Measurements from ENCODE around the gene CACFD1. TPM values are rescaled to one million over a fixed set of nuclear protein-coding genes. Genes with fewer than 3 reads are reported as not detected.

Gene CACFD1
- total and polyA plus RNA-seq, 2 of the 13 experiments (the other 11 are each of a cell fraction or from before 2014, with no cell fraction given): 13.8 to 14.6 TPM

GRCh38 chr9:133417541-133418461 lies 42.0 kb upstream of the CACFD1 start, which contains the start of gene REXO4 (continued):
- TF ChIP-seq ZMYM4 (CRISPR knock-in tag; IDR thresholded peaks at IDR 0.05) (peak; percentile 88), CBX2 (IDR thresholded peaks at IDR 0.05; ENCODE audit: low read depth, low read length) (no peak), CBX2 (CRISPR knock-in tag; IDR thresholded peaks at IDR 0.05; ENCODE audit: low read depth) (no peak), ZNF740 (CRISPR knock-in tag; IDR thresholded peaks at IDR 0.05) (no peak), RBAK (CRISPR knock-in tag; IDR thresholded peaks at IDR 0.05) (peak; percentile 62; the same call in 1 of the 2 replicates), SMYD3 (CRISPR knock-in tag; IDR thresholded peaks at IDR 0.05) (no peak; the same call in 1 of the 2 replicates), ZBTB40 (IDR thresholded peaks at IDR 0.05) (peak; percentile 99), ZBTB40 (CRISPR knock-in tag; IDR thresholded peaks at IDR 0.05) (peak; percentile 79), ZNF343 (CRISPR knock-in tag; IDR thresholded peaks at IDR 0.05) (0 out of 2 replicates have a peak, but pooled peaks have one; percentile 18), FOXJ3 (CRISPR knock-in tag; IDR thresholded peaks at IDR 0.05; ENCODE audit: borderline replicate concordance) (peak; percentile 80), PHB2 (IDR thresholded peaks at IDR 0.05; ENCODE audit: partially characterized antibody) (no peak), ZNF572 (CRISPR knock-in tag; IDR thresholded peaks at IDR 0.05) (peak; percentile 81; the same call in 1 of the 2 replicates), ETV6 (CRISPR knock-in tag; conservative IDR thresholded peaks at IDR 0.05) (peak; percentile 94)
- TF ChIP-seq, protein P1, sequence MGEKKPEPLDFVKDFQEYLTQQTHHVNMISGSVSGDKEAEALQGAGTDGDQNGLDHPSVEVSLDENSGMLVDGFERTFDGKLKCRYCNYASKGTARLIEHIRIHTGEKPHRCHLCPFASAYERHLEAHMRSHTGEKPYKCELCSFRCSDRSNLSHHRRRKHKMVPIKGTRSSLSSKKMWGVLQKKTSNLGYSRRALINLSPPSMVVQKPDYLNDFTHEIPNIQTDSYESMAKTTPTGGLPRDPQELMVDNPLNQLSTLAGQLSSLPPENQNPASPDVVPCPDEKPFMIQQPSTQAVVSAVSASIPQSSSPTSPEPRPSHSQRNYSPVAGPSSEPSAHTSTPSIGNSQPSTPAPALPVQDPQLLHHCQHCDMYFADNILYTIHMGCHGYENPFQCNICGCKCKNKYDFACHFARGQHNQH (CRISPR knock-in tag; IDR thresholded peaks at IDR 0.05): peak; percentile 86
- TF ChIP-seq, protein P2, sequence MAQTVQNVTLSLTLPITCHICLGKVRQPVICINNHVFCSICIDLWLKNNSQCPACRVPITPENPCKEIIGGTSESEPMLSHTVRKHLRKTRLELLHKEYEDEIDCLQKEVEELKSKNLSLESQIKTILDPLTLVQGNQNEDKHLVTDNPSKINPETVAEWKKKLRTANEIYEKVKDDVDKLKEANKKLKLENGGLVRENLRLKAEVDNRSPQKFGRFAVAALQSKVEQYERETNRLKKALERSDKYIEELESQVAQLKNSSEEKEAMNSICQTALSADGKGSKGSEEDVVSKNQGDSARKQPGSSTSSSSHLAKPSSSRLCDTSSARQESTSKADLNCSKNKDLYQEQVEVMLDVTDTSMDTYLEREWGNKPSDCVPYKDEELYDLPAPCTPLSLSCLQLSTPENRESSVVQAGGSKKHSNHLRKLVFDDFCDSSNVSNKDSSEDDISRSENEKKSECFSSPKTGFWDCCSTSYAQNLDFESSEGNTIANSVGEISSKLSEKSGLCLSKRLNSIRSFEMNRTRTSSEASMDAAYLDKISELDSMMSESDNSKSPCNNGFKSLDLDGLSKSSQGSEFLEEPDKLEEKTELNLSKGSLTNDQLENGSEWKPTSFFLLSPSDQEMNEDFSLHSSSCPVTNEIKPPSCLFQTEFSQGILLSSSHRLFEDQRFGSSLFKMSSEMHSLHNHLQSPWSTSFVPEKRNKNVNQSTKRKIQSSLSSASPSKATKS (CRISPR knock-in tag; IDR thresholded peaks at IDR 0.05): no peak

Measured in HepG2 (cell line).